GM12878 (cell line): Measurements from ENCODE around the gene ACSL3.

Experiments
- POLR2AphosphoS5 ChIP-seq: IDR thresholded peaks from 2 replicates; pipeline ENCODE4 v1.6.1; 2011; ENCODE audit warnings: mild to moderate bottlenecking, low read length, inconsistent platforms
- RCOR1 ChIP-seq: conservative IDR thresholded peaks from 2 replicates; pipeline ENCODE4 v1.6.1; 2012; ENCODE audit warnings: low read depth, low read length, improper control_type of control experiment
- REST ChIP-seq: IDR thresholded peaks from 2 replicates; pipeline ENCODE4 v1.6.1; 2012; ENCODE audit warnings: mild to moderate bottlenecking, low read depth, low read length
- SIN3A ChIP-seq: IDR thresholded peaks from 2 replicates; pipeline ENCODE4 v1.6.1; 2012; ENCODE audit warnings: low read depth, low read length, improper control_type of control experiment
- SPI1 ChIP-seq: IDR thresholded peaks from 2 replicates; pipeline ENCODE4 v1.6.1; 2011; ENCODE audit warnings: low read depth, mild to moderate bottlenecking, low read length, moderate library complexity, borderline replicate concordance; ENCODE audit not compliant: insufficient read depth
- ZNF592 ChIP-seq: fragments of 450-650 bp; IDR thresholded peaks from 2 replicates; pipeline ENCODE4 v1.6.1; 2017; ENCODE audit warnings: mild to moderate bottlenecking, moderate library complexity

DNA sequence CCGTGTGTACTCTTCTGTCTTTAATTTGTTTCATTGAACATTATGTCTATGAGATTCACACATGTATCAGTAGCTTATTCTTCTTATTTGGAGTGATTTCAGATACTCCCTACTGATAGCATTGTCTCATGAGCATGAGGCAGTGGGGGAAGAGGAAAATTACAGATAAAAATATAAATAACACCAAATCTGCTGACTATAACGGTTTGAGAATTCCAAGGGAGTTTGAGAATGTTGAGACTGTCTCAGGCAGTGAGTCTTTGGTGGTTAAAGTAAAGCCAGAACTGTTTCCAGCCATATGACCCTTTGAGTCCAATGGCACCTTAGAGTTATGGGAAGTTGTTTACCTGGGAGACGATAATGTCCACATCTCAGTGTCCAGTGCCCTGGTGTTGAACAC lies 118.6 kb downstream of the ACSL3 start:
- TF ChIP-seq ZNF592 (no peak), SPI1 (no peak), POLR2AphosphoS5 (no peak), RCOR1 (no peak), REST (no peak), SIN3A (no peak)
